H1 (cell line): ENCODE measurements around the gene SPATA6L. TPM values are rescaled to one million over a fixed set of nuclear protein-coding genes. Genes with fewer than 3 reads are reported as not detected.

Source experiments
- CTCF ChIA-PET: fragments of 300-600 bp; sonication (Branson Sonifier 250); formaldehyde crosslinking; loops from one replicate; lab custom pipeline; 2021; ENCODE audit not compliant: partially characterized antibody; lab: Charles Lee
- POLR2A ChIA-PET: fragments of 300-600 bp; sonication (Branson Sonifier 250); formaldehyde crosslinking; loops from one replicate; lab custom pipeline; 2021; ENCODE audit warnings: inconsistent platforms; ENCODE audit not compliant: partially characterized antibody; lab: Charles Lee
- DNase-seq, 2 experiments: peaks; one replicate each; pipeline versions ENCODE4 v3.0.0 to v3.0.0-alpha.2; 2010 to 2022; ENCODE audit warnings: low spot score in 2 of 2, low read depth in 1 of 2, mixed read lengths in 1 of 2
- FAIRE-seq: peaks from 2 replicates; lab custom pipeline; 2011; peaks lifted over from hg19 to GRCh38; lab: Jason Lieb, UNC
- H2AFZ ChIP-seq: 2 replicates; pipeline ENCODE4 v1.8.1; 2012; ENCODE audit warnings: low read length, inconsistent platforms
- H2AK5ac ChIP-seq: 2 replicates; pipeline ENCODE4 v1.6.1; 2013; ENCODE audit warnings: low read depth, low read length
- H2BK120ac ChIP-seq: replicated peaks from 2 replicates; pipeline ENCODE3; 2013; ENCODE audit warnings: low read depth, low read length, inconsistent platforms
- H2BK12ac ChIP-seq: 2 replicates; pipeline ENCODE4 v1.6.1; 2013; ENCODE audit warnings: low read depth, low read length
- H2BK15ac ChIP-seq: 2 replicates; pipeline ENCODE4 v1.6.1; 2013; ENCODE audit warnings: low read length
- H2BK20ac ChIP-seq: 2 replicates; pipeline ENCODE4 v1.6.1; 2013; ENCODE audit warnings: low read length
- H2BK5ac ChIP-seq: 2 replicates; pipeline ENCODE4 v1.6.1; 2013; ENCODE audit warnings: low read depth, low read length
- H3K14ac ChIP-seq: 2 replicates; pipeline ENCODE4 v1.6.1; 2013; ENCODE audit warnings: inconsistent platforms; ENCODE audit not compliant: insufficient read length
- H3K18ac ChIP-seq: 2 replicates; pipeline ENCODE4 v1.6.1; 2013; ENCODE audit warnings: low read length; ENCODE audit errors: extremely low read depth
- H3K23ac ChIP-seq: 2 replicates; pipeline ENCODE4 v1.6.1; 2013; ENCODE audit warnings: inconsistent platforms; ENCODE audit not compliant: insufficient read length
- H3K23me2 ChIP-seq: 2 replicates; pipeline ENCODE4 v1.6.1; 2013; ENCODE audit warnings: low read depth, low read length
- H3K27ac ChIP-seq: 2 replicates; pipeline ENCODE4 v1.6.1; 2011; ENCODE audit warnings: low read depth, low read length, inconsistent platforms
- H3K27me3 ChIP-seq, 4 experiments: replicated peaks in 1 of 4; 1 replicate in 1 of 4; 2 replicates in 3 of 4; pipeline versions ENCODE4 v1.6.1 to v1.8.1; 2011 to 2013; ENCODE audit warnings: low read length in 3 of 4, mild to moderate bottlenecking in 3 of 4, inconsistent platforms in 2 of 4, mixed read lengths in 2 of 4, moderate library complexity in 1 of 4; ENCODE audit not compliant: control insufficient read depth in 3 of 4, insufficient read depth in 3 of 4; ENCODE audit errors: extremely low read depth in 1 of 4
- H3K36me3 ChIP-seq, 4 experiments: 2 replicates each; pipeline versions ENCODE4 v1.6.1 to v1.8.1; 2011 to 2013; ENCODE audit warnings: mild to moderate bottlenecking in 4 of 4, low read length in 3 of 4, moderate library complexity in 2 of 4, control low read depth in 1 of 4, inconsistent platforms in 1 of 4; ENCODE audit not compliant: insufficient read depth in 4 of 4, control insufficient read depth in 2 of 4
- H3K4ac ChIP-seq: replicated peaks from 2 replicates; pipeline ENCODE3; 2013; ENCODE audit warnings: low read length, low read depth, mixed read lengths, inconsistent platforms; ENCODE audit not compliant: insufficient read length
- H3K4me1 ChIP-seq, 4 experiments: replicated peaks in 1 of 4; 1 replicate in 1 of 4; 2 replicates in 3 of 4; pipeline versions ENCODE4 v1.6.1 to v1.8.1; 2011 to 2013; ENCODE audit warnings: low read length in 3 of 4, inconsistent platforms in 2 of 4, mixed read lengths in 1 of 4; ENCODE audit not compliant: insufficient read depth in 4 of 4, control insufficient read depth in 3 of 4
- H3K4me2 ChIP-seq, 2 experiments: 2 replicates each; pipeline versions ENCODE4 v1.6.1 to v1.8.1; 2011 to 2013; ENCODE audit warnings: low read depth in 2 of 2, low read length in 2 of 2, control low read depth in 1 of 2, inconsistent platforms in 1 of 2, mild to moderate bottlenecking in 1 of 2; ENCODE audit not compliant: insufficient read depth in 1 of 2
- H3K4me3 ChIP-seq, 4 experiments: fragments of 200-600, 300-600 bp in 1 of 4; sonication (generic), shearing (Covaris generic), sonication (Bioruptor Twin) in 1 of 4; 2 replicates each; pipeline versions ENCODE4 v1.5.1 to v1.8.1; 2011 to 2016; ENCODE audit warnings: low read length in 4 of 4, low read depth in 3 of 4, control low read depth in 2 of 4, inconsistent platforms in 2 of 4, mild to moderate bottlenecking in 2 of 4, mixed read lengths in 1 of 4, moderate library complexity in 1 of 4; ENCODE audit not compliant: insufficient read depth in 2 of 4; ENCODE audit errors: extremely low read depth in 1 of 4
- H3K56ac ChIP-seq: replicated peaks from 2 replicates; pipeline ENCODE3; 2013; ENCODE audit warnings: low read depth, mild to moderate bottlenecking, mixed read lengths, low read length, inconsistent platforms; ENCODE audit not compliant: insufficient read length
- H3K79me1 ChIP-seq: 2 replicates; pipeline ENCODE4 v1.6.1; 2013; ENCODE audit warnings: low read depth, low read length, control low read depth
- H3K79me2 ChIP-seq, 2 experiments: 2 replicates each; pipeline versions ENCODE4 v1.6.1 to v1.8.1; 2012 to 2013; ENCODE audit warnings: low read length in 2 of 2, mild to moderate bottlenecking in 2 of 2, inconsistent platforms in 1 of 2; ENCODE audit not compliant: insufficient read depth in 2 of 2, control insufficient read depth in 1 of 2
- H3K9ac ChIP-seq, 4 experiments: replicated peaks in 1 of 4; 1 replicate in 1 of 4; 2 replicates in 3 of 4; pipeline versions ENCODE4 v1.6.1 to v1.8.1; 2011 to 2013; ENCODE audit warnings: low read depth in 3 of 4, low read length in 3 of 4, control low read depth in 2 of 4, mild to moderate bottlenecking in 2 of 4, moderate library complexity in 2 of 4, inconsistent platforms in 1 of 4; ENCODE audit errors: extremely low read depth in 1 of 4
- H3K9me3 ChIP-seq, 2 experiments: 2 replicates each; pipeline versions ENCODE4 v1.6.1 to v1.8.1; 2012 to 2013; ENCODE audit warnings: mild to moderate bottlenecking in 2 of 2, moderate library complexity in 2 of 2, control low read depth in 1 of 2, inconsistent platforms in 1 of 2, low read depth in 1 of 2, low read length in 1 of 2, mixed read lengths in 1 of 2; ENCODE audit not compliant: insufficient read depth in 2 of 2
- H4K20me1 ChIP-seq, 2 experiments: replicated peaks in 1 of 2; 2 replicates each; pipeline versions ENCODE3 to v1.8.1; 2011 to 2013; ENCODE audit warnings: inconsistent platforms in 2 of 2, low read length in 2 of 2, mild to moderate bottlenecking in 1 of 2; ENCODE audit not compliant: insufficient read depth in 2 of 2, control insufficient read depth in 1 of 2
- H4K5ac ChIP-seq: 2 replicates; pipeline ENCODE4 v1.6.1; 2013; ENCODE audit warnings: low read length, low read depth, mixed read lengths, inconsistent platforms; ENCODE audit not compliant: insufficient read length
- H4K8ac ChIP-seq: 2 replicates; pipeline ENCODE4 v1.8.0; 2013; ENCODE audit warnings: mild to moderate bottlenecking, moderate library complexity, low read length, inconsistent platforms; ENCODE audit not compliant: insufficient read depth; ENCODE audit errors: extremely low read depth
- H4K91ac ChIP-seq: replicated peaks from 2 replicates; pipeline ENCODE3; 2013; ENCODE audit warnings: low read length, mixed read lengths, inconsistent platforms; ENCODE audit not compliant: insufficient read length
- BRCA1 ChIP-seq: IDR thresholded peaks from 2 replicates; pipeline ENCODE4 v1.6.1; 2012; ENCODE audit warnings: low read depth, low read length, improper control_type of control experiment
- CTCF ChIP-seq, 3 experiments: IDR thresholded peaks; 1 replicate in 2 of 3; 2 replicates in 1 of 3; pipeline versions ENCODE4 v1.5.1 to v1.6.1; 2011; ENCODE audit warnings: low read length in 3 of 3, mild to moderate bottlenecking in 3 of 3, inconsistent platforms in 2 of 3, low read depth in 1 of 3, moderate library complexity in 1 of 3; ENCODE audit not compliant: insufficient read depth in 1 of 3; ENCODE audit errors: control extremely low read depth in 1 of 3
- HDAC6 ChIP-seq: IDR thresholded peaks from one replicate; pipeline ENCODE4 v1.7.1; 2012; ENCODE audit warnings: low read depth, mild to moderate bottlenecking, inconsistent platforms, low read length, moderate library complexity
- JUND ChIP-seq: IDR thresholded peaks from 2 replicates; pipeline ENCODE4 v1.6.1; 2011; ENCODE audit warnings: mild to moderate bottlenecking, improper control_type of control experiment, low read length
- MAFK ChIP-seq: IDR thresholded peaks from 2 replicates; pipeline ENCODE4 v1.6.1; 2012; ENCODE audit warnings: low read depth, mild to moderate bottlenecking, improper control_type of control experiment, low read length
- POLR2AphosphoS5 ChIP-seq: IDR thresholded peaks from 2 replicates; pipeline ENCODE4 v1.6.1; 2011; ENCODE audit warnings: low read depth, low read length
- RAD21 ChIP-seq, 2 experiments: IDR thresholded peaks in 1 of 2; conservative IDR thresholded peaks in 1 of 2; 2 replicates each; pipeline ENCODE4 v1.6.1; 2011; ENCODE audit warnings: low read depth in 2 of 2, low read length in 2 of 2, improper control_type of control experiment in 1 of 2, inconsistent platforms in 1 of 2, mild to moderate bottlenecking in 1 of 2, moderate library complexity in 1 of 2
- RBBP5 ChIP-seq: IDR thresholded peaks from 2 replicates; pipeline ENCODE4 v1.7.1; 2012; ENCODE audit warnings: low read depth, mild to moderate bottlenecking, inconsistent platforms, low read length, moderate library complexity, borderline replicate concordance
- SP1 ChIP-seq: IDR thresholded peaks from 2 replicates; pipeline ENCODE4 v1.6.1; 2011; ENCODE audit warnings: low read depth, low read length
- SP2 ChIP-seq: IDR thresholded peaks from 2 replicates; pipeline ENCODE4 v1.6.1; 2012; ENCODE audit warnings: mild to moderate bottlenecking, low read length, inconsistent platforms
- TBP ChIP-seq: IDR thresholded peaks from 2 replicates; pipeline ENCODE4 v1.6.1; 2011; ENCODE audit warnings: low read depth, low read length, improper control_type of control experiment
- WGBS, 2 experiments: shearing (Covaris generic) in 1 of 2; methylation state at CpG; one replicate each; pipeline versions ENCODE4 v1.1.6 to v1.1.7; 2013 to 2015; ENCODE audit warnings: low lambda C conversion rate in 2 of 2, mixed read lengths in 2 of 2, inconsistent platforms in 1 of 2, low coverage in 1 of 2, missing lambda C conversion rate in 1 of 2; ENCODE audit not compliant: insufficient replicate concordance in 2 of 2, insufficient coverage in 1 of 2, insufficient read length in 1 of 2; ENCODE audit errors: extremely low coverage in 1 of 2, missing lambda C conversion rate in 1 of 2; 5-methylcytosine and 5-hydroxymethylcytosine counted together
- polyA plus RNA-seq, 7 experiments: library from polyadenylated mRNA; depleted of rRNA in 3 of 7; stranded (reverse) in 5 of 7; unstranded in 2 of 7; fragments of >200 nt in 5 of 7; fragments of 200-250 nt in 2 of 7; gene quantifications; 1 replicate in 5 of 7; 2 replicates in 1 of 7; 4 replicates in 1 of 7; pipeline versions ENCODE4 v1.2.1 to v1.2.3, GENCODE V29; 2011 to 2013; ENCODE audit warnings: missing spikeins in 2 of 7, mixed read lengths in 2 of 7
- total RNA-seq: library from RNA; stranded (reverse); fragmentation: NEBNext Ultra II Directional; extraction: Animal tissue kit (Norgen Biotek cat#: 25700); gene quantifications from 2 replicates; pipeline ENCODE4 v1.2.1, GENCODE V29; 2021
- TF ChIP-seq, protein P1 (sequence below): IDR thresholded peaks from 2 replicates; pipeline ENCODE4 v1.6.1; 2011; ENCODE audit warnings: low read depth, mild to moderate bottlenecking, low read length; ENCODE audit not compliant: insufficient read depth

SPATA6L gene
- total and polyA plus RNA-seq, 2 of the 8 experiments (the other 6 are each of a cell fraction or from before 2014, with no cell fraction given), result 0.57 to 1.1 TPM

DNA sequence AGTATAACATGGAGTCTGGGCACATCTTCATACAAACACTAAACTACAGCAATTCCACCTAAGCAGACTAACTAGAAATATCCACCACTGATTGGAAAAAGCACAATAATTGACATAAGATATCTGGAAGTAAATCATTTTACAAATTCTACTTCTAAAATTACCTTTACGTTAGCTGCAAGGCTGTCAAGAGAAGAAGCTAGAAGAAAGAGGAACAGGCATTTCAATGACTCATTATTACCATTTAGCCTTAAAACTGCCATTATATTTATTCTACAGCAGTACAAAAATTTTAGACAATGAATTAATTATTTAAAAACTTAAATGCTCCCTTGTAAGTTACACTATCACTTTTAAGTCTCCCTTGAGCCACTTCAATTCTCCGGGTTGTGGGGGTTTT, 47.6 kb downstream of the SPATA6L start:
- ChIA-PET CTCF (interaction anchor here (2.5 kb wide), 1 partner anchor 21 kb away, joined by 8 read pairs; no protein-coding TSS in a partner anchor), POLR2A (no interaction called here)
- Histone ChIP-seq H4K5ac (no peak overlapping the region), H3K14ac (no peak overlapping the region), H2AK5ac (no peak overlapping the region), H4K20me1 (no peaks in the 10 kb centered on the region), H3K56ac (no peak overlapping the region), H3K79me2 (no peaks in the 10 kb centered on the region), H4K8ac (no peak overlapping the region), H3K79me1 (no peaks in the 10 kb centered on the region), H3K9ac (no peak overlapping the region), H3K18ac (no peak overlapping the region), H3K4me2 (no peak overlapping the region), H2BK120ac (no peak overlapping the region), H4K91ac (no peak overlapping the region), H2BK12ac (no peak overlapping the region), H3K4ac (no peak overlapping the region), H3K9me3 (no peaks in the 10 kb centered on the region), H3K4me3 (no peak overlapping the region), H2BK20ac (no peak overlapping the region), H3K23ac (no peak overlapping the region), H3K27ac (no peak overlapping the region), H3K27me3 (no peaks in the 10 kb centered on the region), H2BK5ac (no peak overlapping the region), H3K4me1 (peaks cover 6 to 18% (median 8%) of the 10 kb centered on the region in 4 experiments), H2AFZ (no peak overlapping the region), H3K23me2 (no peaks in the 10 kb centered on the region), H3K36me3 (no peaks in the 10 kb centered on the region), H2BK15ac (no peak overlapping the region)
- FAIRE-seq (no peak), DNase-seq (no peak)
- WGBS, 2 experiments, result 88% methylated on average over 2 of the region's 2 CpGs; no CpG with 5 or more reads in 1 of the 2 experiments
- TF ChIP-seq BRCA1, result no peak
- TF ChIP-seq CTCF (IDR thresholded peaks at IDR 0.05; ENCODE audit: control extremely low read depth in 1 of 3, insufficient read depth in 1 of 3, low read depth in 1 of 3, low read length in 3 of 3), result no peak
- no peak for TF ChIP-seq SP1
- no peak for TF ChIP-seq POLR2AphosphoS5
- no peak for TF ChIP-seq TBP
- TF ChIP-seq, protein P1, sequence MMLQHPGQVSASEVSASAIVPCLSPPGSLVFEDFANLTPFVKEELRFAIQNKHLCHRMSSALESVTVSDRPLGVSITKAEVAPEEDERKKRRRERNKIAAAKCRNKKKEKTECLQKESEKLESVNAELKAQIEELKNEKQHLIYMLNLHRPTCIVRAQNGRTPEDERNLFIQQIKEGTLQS, result no peak
- TF ChIP-seq RAD21 (IDR thresholded peaks at IDR 0.05 in 1 of 2, conservative IDR thresholded peaks at IDR 0.05 in 1 of 2; ENCODE audit: low read depth in 2 of 2, low read length in 2 of 2), result no peak
- TF ChIP-seq HDAC6, result no peak
- no peak for TF ChIP-seq MAFK
- TF ChIP-seq JUND, result no peak
- TF ChIP-seq SP2, result no peak
- TF ChIP-seq RBBP5, result no peak
